ENCODE results near the gene TNK1.
A peak's percentile ranks its signal among the peaks of the same experiment; 100 is the strongest.

Gene TNK1

DNA sequence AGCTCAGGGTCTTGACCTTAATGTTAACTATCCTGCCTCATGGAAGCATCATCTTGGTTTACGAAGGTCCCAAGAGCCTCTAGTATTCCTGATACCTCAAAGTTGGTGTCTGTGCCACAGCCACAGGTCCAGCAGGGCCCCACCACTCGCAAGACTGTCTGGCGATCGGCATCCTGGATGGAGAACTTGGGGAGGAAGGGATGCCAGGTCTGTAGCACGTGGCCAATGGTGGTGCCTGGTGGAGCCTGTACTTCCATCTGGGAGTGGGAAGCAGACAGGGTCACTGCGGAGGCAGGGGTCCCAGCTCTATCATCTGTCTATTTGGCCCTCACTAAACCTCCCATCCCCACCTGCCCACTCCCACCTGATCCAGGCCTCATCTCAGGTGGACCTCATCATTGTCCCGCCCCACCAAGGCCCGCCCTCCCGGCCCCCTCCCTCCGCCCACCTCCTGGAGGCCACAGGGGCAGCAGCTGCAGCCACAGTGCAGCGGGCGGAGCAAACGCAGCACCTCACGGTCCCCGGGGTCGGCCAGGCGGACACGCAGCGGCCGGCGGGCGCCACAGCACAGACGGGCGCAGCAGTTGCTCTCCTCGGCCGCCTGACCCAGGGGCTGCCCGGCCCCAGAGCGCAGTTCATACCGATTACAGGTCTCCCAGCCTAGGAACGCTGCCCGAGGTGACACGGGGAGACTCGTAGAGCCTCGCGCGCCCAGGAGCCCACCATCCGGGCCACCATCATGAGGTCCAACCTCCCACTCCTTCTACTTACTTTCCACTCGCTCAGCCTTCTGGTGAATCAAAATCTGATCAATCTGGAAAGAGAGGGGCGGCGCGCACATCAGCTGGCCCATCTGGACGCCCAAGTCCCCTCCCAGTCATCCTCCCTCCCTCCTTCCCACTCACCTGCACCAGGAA lies 12.1 kb downstream of the TNK1 start:
- no peak for DNase-seq (ENCODE audit: low spot score)

GRCh38 chr17:7393613-7394451 lies 12.9 kb downstream of the TNK1 start:
- peak; percentile 66 for DNase-seq (ENCODE audit: low spot score)

DNA sequence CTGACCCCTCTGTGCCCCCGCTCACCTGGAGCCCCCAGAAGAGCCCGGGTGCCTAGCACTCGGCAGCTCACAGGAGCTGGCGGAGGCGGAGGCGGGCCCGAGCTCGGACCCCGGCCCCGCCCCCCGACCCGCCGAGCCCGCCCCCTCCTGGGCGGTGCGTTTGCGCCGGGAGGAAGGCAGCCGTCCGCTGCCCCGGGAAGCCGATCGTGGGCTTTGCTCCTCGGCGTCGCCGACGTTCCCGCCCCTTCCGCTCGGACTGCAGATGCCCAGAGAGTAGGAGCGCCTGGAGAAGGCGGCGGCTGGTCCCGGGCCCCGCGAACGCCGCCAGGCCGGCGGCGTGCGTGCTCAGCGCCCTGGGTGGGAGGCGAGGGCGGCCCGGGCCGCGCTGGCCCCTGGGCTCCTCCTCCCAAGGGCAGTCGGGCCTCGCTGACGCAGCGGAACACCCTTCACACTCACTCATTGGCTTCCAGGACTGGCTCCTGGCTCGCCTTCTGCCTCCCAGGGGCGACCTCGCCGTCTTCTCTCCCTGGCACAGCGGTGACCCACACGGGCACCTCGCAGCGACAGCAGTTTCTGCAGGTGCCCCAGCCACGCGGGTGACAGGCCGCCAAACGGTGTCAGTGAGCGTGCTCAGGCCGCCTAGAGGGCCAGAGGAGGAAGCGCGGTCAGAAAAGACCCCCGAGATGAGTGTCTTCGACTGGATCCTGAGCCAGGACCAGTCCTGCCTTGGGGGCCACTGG lies 13.7 kb downstream of the TNK1 start, which contains the start of gene PLSCR3:
Gene PLSCR3 (minus strand): TSS at position 74 of the 740 bp plus-strand sequence. CDS start 415 bp downstream, outside the sequence.
- peak; percentile 97 for DNase-seq (ENCODE audit: low spot score)

DNA sequence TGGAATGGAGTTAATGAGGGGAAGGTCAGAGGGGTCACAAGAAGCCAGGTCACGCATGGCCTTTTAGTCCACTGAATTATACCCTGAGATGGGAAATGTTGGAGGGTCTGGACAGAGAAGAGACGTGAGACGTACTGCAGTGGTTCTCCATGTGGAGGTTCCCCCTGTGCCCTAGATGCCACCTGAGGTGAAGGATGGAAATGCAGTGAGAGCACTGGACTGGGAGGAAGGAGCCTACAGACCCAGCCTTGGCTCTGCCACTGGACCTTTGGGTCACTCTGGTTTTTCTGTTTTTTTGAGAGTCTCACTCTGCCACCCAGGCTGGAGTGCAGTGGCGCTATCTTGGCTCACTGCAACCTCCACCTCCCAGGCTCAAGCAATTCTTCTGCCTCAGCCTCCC lies 15.3 kb downstream of the TNK1 start:
- no peak for DNase-seq (ENCODE audit: low spot score)

DNA sequence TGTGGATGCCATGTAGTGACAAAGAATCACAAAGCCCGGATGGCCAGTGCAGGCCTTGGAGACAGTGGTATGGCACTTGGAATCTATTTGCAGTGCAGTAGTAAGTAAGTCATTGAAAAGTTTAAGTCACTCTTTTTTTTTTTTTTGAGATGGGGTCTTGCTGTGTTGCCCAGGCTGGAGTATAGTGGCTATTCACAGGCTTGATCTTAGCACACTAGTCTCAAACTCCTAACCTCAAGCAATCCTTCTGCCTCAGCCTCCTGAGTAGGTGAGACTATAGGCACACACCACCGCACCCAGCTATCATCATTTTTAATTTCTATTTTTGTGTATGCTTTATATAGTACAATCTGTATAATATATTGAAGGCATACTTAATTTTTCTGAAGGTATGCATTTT lies 17.7 kb downstream of the TNK1 start:
- DNase-seq (ENCODE audit: low spot score), result no peak

GRCh38 chr17:7403043-7403726 lies 22.3 kb downstream of the TNK1 start:
- DNase-seq (ENCODE audit: low spot score), result no peak

GRCh38 chr17:7403727-7403976 lies 22.8 kb downstream of the TNK1 start:
- peak; percentile 92 for DNase-seq (ENCODE audit: low spot score)

DNA sequence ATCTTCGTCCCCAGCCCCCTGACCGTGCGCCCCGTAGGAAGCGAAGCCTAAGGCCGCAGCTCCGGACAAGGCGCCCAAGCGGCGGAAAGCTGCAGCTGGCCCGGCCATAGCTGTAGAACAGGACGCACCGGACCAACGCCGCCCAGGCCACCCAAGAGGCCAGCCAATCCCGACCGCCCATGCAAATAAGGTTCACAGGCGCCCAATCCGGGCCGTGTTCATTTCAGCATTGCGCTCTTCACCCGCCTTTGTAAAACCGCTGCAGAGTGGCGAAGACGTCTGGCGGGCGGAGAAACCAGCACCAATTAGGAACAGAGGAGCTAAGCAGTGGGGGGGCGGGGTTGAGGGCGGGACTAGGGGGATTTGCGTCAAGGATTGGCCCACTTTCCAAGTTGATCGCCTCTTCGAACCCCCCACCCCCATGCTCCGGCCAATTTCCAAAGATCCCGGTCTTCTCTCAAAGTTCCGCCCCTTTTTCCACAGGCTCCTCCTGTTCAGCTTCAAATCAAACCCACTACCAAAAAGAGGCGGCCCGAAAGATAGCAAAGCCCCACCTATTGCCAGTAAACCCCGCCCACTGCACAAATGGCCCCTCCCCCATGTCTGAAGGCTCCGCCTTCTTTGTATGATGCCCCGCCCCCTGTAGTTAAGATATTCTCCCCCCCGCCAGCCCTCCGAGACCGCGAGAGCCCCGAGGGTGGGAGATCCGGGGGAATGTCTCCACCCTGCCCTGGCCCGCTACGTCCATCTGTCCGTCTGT lies 23.3 kb downstream of the TNK1 start, which contains the start of gene TMEM256:
Gene TMEM256 (minus strand): TSS at position 121 of the 760 bp plus-strand sequence. CDS start 13 bp downstream, at position 108.
- DNase-seq (ENCODE audit: low spot score), result peak; percentile 98

- peak; percentile 91 for DNase-seq (ENCODE audit: low spot score)
Observed at GRCh38 chr17:7404737-7405349, 24.0 kb downstream of the TNK1 start.

GRCh38 chr17:7405350-7406234 lies 24.7 kb downstream of the TNK1 start:
- peak; percentile 61 for DNase-seq (ENCODE audit: low spot score)

DNA sequence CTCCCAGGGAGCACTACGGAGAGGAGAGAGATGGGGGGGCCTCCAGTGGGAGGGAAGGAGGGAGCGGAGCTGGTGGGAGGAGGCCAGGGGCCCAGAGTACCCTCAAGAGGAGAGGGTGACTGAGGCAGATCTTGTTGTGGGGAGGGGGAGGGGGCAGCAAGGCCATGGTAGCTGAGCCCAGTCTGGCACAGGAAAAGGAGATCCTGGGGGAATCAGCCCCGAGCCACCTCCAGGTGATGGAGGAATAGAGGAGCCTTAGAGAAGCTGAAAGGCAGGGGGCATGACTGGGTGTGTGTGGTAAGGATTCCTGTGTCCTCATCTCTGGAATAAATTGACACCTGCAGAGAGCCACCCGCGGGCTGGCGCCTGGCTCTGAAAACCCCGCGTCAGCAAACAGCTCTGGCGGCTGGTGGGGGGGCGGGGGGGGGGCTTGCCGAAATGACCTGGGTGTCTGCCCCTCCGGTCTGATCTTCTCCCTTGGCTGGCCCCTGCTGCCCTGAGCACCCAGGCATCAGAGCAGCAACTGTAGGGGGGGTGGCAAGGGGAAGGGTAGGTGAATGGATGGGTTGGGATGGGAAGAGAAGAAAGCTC lies 25.4 kb downstream of the TNK1 start:
- DNase-seq (ENCODE audit: low spot score), result no peak

DNA sequence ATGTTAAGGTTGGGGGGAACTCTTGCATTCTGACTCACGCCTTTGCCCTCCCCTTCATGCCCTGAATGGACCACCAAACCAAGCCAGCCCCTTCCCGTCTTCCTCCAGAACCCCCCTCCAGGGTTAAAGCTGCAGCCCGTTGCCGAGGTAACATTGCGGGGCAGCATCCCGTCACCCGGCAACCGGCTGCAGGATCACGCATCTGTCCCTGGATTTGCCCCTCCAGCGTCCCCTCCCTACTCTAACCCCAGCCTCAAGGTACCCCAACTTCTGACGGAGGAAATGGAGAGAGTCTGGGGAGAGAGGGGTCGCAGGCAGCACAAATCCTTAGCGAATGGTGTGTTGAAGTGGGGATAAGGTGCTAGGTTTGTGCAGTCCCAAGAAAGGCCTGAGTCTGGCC lies 26.2 kb downstream of the TNK1 start:
- DNase-seq (ENCODE audit: low spot score), result no peak

GRCh38 chr17:7407485-7408251 lies 26.8 kb downstream of the TNK1 start, which contains the start of gene NLGN2:
Gene NLGN2 (plus strand): TSS chr17:7407845. CDS start chr17:7408256, 411 bp downstream.
- no peak for DNase-seq (ENCODE audit: low spot score)

GRCh38 chr17:7408252-7408727 lies 27.4 kb downstream of the TNK1 start:
- no peak for DNase-seq (ENCODE audit: low spot score)

DNA sequence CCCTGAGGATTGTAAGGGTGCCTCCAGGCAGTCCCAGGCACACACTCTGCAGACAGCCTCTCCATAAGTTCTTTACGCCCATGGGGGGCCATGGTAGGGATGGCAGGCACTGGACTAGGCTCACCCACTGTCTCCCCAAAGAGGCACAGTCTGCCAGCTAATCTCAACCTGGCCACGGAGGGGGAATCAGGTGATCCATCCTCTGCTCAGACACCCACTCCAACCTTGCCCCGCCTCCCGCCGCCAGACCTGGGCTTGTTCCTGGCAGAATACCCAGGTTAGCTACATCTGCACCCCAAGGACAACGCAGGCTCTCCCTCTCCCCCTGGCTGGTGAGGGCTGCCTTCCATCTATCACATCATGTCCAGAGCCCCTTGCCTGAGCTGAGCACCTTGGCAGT lies 28.0 kb downstream of the TNK1 start:
- no peak for DNase-seq (ENCODE audit: low spot score)

DNA sequence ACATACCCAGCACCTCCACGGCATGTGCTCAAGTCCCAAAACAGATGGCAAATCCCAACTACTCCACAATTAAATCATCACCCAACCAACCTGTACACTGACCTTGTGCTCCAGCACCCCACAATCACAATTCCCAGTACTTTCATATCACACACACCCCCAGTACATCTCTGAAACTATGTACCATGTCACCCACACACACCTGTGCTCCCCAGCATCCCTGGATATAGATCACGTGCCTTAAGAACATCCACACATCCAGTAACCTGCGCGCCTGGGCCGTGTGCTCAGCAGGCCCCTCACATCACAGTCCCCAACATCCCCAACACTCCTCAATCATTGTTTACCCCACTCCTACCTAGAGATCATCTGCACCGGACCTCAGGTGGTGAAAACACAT lies 28.8 kb downstream of the TNK1 start:
- no peak for DNase-seq (ENCODE audit: low spot score)

GRCh38 chr17:7410634-7411426 lies 29.9 kb downstream of the TNK1 start:
- no peak for DNase-seq (ENCODE audit: low spot score)

Data from GM03348 (cell line).